Tibial nerve (tissue), 4 donors: ENCODE measurements around the gene CCDC69. TPM values are rescaled to one million over a fixed set of nuclear protein-coding genes. Genes with fewer than 3 reads are reported as not detected.
"Not testable (repeated sequence)": the region's sequence is repeated elsewhere in the genome, so short reads cannot be mapped to it uniquely, and the experiment has no call there.

Experiments used
- DNase-seq, 2 donors: peaks; one replicate each; pipeline ENCODE4 v3.0.0-alpha.2; 2019; ENCODE audit warnings: low spot score in 2 of 2
- H3K27ac ChIP-seq, 4 donors: fragments of 200-600 bp; sonication (generic) in 3 of 4; one replicate each; pipeline ENCODE4 v1.5.1; 2017 to 2019; ENCODE audit warnings: mild to moderate bottlenecking in 1 of 4
- H3K27me3 ChIP-seq, 2 donors: fragments of 200-600 bp; sonication (generic) in 1 of 2; one replicate each; pipeline versions ENCODE4 v1.5.1 to v1.6.0; 2017 to 2019
- H3K36me3 ChIP-seq, 3 donors: fragments of 200-600 bp; sonication (generic); one replicate each; pipeline ENCODE4 v1.5.1; 2018 to 2019
- H3K4me1 ChIP-seq, 4 donors: fragments of 200-600 bp; sonication (generic) in 3 of 4; one replicate each; pipeline ENCODE4 v1.5.1; 2017 to 2019
- H3K4me3 ChIP-seq, 4 donors: fragments of 200-600 bp; sonication (generic) in 3 of 4; one replicate each; pipeline ENCODE4 v1.5.1; 2017 to 2019; ENCODE audit warnings: mild to moderate bottlenecking in 1 of 4, moderate library complexity in 1 of 4
- H3K9me3 ChIP-seq, 4 donors: fragments of 200-600 bp; sonication (generic) in 3 of 4; one replicate each; pipeline ENCODE4 v1.5.1; 2017 to 2019
- EP300 ChIP-seq, 2 donors: sonication (generic); formaldehyde crosslinking; IDR thresholded peaks; one replicate each; pipeline ENCODE4 v1.6.1; 2017; ENCODE audit warnings: antibody characterized with exemption in 2 of 2, mild to moderate bottlenecking in 1 of 2
- POLR2A ChIP-seq, 2 donors: fragments of 450-650 bp; IDR thresholded peaks; one replicate each; pipeline ENCODE4 v1.6.1; 2017; ENCODE audit warnings: antibody characterized with exemption in 2 of 2, mild to moderate bottlenecking in 2 of 2, moderate library complexity in 2 of 2
- WGBS, 2 donors: methylation state at CpG; one replicate each; pipeline ENCODE4 v1.1.5; 2018; 5-methylcytosine and 5-hydroxymethylcytosine counted together
- total RNA-seq, 4 donors: library from RNA; depleted of rRNA; stranded (reverse); fragments of >200 nt; gene quantifications; one replicate each; pipeline ENCODE4 v1.1.0, GENCODE V29; 2016
- TF ChIP-seq, protein P1 (sequence below), 5 experiments: fragments of 200-600 bp in 3 of 5; fragments of 450-650 bp in 2 of 5; sonication (generic) in 3 of 5; IDR thresholded peaks; one replicate each; pipeline ENCODE4 v1.5.1; 2016 to 2019; ENCODE audit warnings: antibody characterized with exemption in 5 of 5, mild to moderate bottlenecking in 3 of 5, moderate library complexity in 2 of 5

The CCDC69 gene
- total RNA-seq, 4 donors from 2014 or later, result 95.6 to 201 (median 112) TPM

DNA sequence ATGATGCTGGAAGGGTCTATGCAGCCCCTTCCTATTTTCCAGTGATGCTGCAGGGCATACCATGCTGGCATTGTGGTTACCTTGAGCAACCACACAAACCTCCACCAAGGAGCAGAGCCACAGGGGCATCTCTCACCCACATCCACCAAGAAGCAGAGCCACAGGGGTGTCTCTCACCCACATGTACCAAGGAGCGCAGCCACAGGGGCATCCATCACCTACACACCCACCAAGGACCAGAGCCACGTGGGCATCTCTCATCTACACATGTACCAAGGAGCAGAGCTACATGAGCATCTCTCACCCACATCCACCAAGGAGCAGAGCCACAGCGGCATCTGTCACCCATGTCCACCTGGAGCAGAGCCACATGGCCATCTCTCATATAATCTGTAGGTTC, 20.3 kb upstream of the CCDC69 start:
- H3K4me3 ChIP-seq, result no peak overlapping the region
- TF ChIP-seq EP300 (IDR thresholded peaks at IDR 0.05) (no peak), POLR2A (IDR thresholded peaks at IDR 0.05) (no peak)
- TF ChIP-seq, protein P1, sequence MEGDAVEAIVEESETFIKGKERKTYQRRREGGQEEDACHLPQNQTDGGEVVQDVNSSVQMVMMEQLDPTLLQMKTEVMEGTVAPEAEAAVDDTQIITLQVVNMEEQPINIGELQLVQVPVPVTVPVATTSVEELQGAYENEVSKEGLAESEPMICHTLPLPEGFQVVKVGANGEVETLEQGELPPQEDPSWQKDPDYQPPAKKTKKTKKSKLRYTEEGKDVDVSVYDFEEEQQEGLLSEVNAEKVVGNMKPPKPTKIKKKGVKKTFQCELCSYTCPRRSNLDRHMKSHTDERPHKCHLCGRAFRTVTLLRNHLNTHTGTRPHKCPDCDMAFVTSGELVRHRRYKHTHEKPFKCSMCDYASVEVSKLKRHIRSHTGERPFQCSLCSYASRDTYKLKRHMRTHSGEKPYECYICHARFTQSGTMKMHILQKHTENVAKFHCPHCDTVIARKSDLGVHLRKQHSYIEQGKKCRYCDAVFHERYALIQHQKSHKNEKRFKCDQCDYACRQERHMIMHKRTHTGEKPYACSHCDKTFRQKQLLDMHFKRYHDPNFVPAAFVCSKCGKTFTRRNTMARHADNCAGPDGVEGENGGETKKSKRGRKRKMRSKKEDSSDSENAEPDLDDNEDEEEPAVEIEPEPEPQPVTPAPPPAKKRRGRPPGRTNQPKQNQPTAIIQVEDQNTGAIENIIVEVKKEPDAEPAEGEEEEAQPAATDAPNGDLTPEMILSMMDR (IDR thresholded peaks at IDR 0.05), result no peak
- H3K27me3 ChIP-seq, result no peaks in the 10 kb centered on the region
- no peaks in the 10 kb centered on the region for H3K36me3 ChIP-seq
- 93 to 96% methylated on average over 3 of the region's 3 CpGs for WGBS, 2 donors
- H3K4me1 ChIP-seq, result no peaks in the 10 kb centered on the region
- H3K27ac ChIP-seq, result no peak overlapping the region
- no peak for DNase-seq
- H3K9me3 ChIP-seq, result no peaks in the 10 kb centered on the region

DNA sequence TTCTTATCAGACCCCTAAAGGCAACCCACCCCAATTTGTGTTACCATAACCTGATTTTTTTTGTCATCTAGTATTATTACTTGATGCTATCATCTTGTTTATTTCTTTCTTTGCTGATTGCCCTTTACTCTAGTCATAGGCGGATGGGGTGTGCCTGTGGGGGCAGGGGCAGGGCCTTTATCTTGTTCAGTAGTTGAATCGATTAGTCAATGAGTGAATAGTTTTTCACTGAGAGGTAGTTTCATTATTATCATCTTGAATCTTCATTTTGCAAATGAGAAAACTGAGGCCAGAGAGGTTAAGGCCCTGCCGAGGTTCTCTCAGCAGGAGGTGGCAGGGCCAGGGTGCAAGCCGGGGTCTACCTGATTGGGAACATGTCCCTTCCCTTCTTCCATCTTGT, 19.7 kb upstream of the CCDC69 start:
- WGBS, 2 donors, result 92 to 93% methylated on average over 4 of the region's 4 CpGs
- TF ChIP-seq, protein P1 (IDR thresholded peaks at IDR 0.05), result no peak
- no peak for TF ChIP-seq POLR2A (IDR thresholded peaks at IDR 0.05)
- TF ChIP-seq EP300 (IDR thresholded peaks at IDR 0.05), result no peak
- Histone ChIP-seq H3K27ac (no peak overlapping the region), H3K9me3 (no peaks in the 10 kb centered on the region), H3K4me3 (no peak overlapping the region), H3K36me3 (no peaks in the 10 kb centered on the region), H3K4me1 (peaks cover 0 to 2% (median 0%) of the 10 kb centered on the region in 4 donors), H3K27me3 (peaks cover 0 to 3% of the 10 kb centered on the region in 2 donors)
- DNase-seq, result no peak

DNA sequence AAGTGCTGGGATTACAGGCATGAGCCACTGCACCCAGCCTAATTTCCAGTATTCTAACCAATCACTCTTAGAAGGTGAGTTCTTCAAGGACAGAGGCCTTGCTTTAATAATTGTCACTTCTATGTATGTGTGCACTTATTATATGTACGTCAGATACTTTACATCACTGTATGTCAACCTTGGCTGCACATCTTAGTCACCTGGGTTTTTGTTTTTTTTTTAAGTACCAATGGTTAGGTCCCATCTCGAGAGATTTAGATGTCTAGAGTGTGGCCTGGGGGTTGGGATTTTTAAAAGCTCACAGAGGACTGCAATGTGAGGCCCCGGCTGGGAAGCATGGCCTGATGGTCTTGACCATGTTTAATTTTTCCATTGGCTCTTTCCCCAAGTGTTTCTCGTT, 19.2 kb upstream of the CCDC69 start:
- H3K9me3 ChIP-seq, result no peaks in the 10 kb centered on the region
- H3K27me3 ChIP-seq, result peaks cover 0 to 4% of the 10 kb centered on the region in 2 donors
- peaks cover 0 to 6% (median 0%) of the 10 kb centered on the region in 4 donors for H3K4me1 ChIP-seq
- H3K4me3 ChIP-seq, result no peak overlapping the region
- 87 to 92% methylated on average over 4 of the region's 4 CpGs for WGBS, 2 donors
- H3K27ac ChIP-seq, result no peak overlapping the region
- no peak for DNase-seq
- no peaks in the 10 kb centered on the region for H3K36me3 ChIP-seq
- TF ChIP-seq EP300 (IDR thresholded peaks at IDR 0.05) (no peak), POLR2A (IDR thresholded peaks at IDR 0.05) (no peak)
- TF ChIP-seq, protein P1 (IDR thresholded peaks at IDR 0.05), result no peak

DNA sequence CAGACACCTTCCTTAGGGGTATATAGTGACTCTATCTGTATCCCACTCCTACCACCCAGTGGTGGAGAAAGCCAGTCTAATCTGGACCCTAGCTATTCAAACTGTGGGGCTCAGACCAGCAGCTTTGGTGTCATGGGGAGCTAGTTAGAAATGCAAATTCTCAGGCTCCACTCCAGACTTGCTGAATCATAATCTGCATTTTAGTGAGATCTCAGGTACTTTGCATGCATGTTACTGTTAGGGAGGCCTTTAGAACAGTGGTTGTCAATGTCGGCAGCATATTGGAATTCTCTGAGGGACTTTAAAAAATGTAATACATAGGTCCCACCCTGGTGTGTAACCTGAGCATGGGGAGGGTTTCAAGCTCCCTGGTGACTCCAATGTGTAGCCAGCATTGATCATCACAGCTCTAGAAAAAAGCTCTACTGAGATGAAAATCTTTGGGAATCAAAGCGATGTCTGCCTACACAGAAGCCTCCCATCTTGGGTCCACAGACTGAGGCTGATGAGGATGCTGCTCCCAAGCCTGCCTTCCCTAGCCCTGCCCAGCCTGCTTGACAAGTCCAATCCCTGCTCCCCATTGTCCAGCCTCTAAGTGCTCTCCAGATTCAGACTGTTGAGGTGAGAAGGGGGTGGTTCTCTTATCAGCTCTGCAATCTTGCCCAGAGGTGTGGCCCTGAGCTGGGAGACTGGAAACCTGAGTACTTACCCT, 17.2 kb upstream of the CCDC69 start:
- no peak for TF ChIP-seq EP300 (IDR thresholded peaks at IDR 0.05)
- TF ChIP-seq, protein P1 (IDR thresholded peaks at IDR 0.05), result no peak
- TF ChIP-seq POLR2A (IDR thresholded peaks at IDR 0.05), result no peak
- H3K9me3 ChIP-seq, result no peaks in the 10 kb centered on the region
- H3K4me1 ChIP-seq, result peaks cover 0 to 6% (median 0%) of the 10 kb centered on the region in 4 donors
- DNase-seq, result no peak
- H3K4me3 ChIP-seq, result no peak overlapping the region
- WGBS, 2 donors, result 81 to 89% methylated on average over 2 of the region's 2 CpGs
- peaks cover 0 to 4% of the 10 kb centered on the region in 2 donors for H3K27me3 ChIP-seq
- H3K27ac ChIP-seq, result no peak overlapping the region
- H3K36me3 ChIP-seq, result no peaks in the 10 kb centered on the region

DNA sequence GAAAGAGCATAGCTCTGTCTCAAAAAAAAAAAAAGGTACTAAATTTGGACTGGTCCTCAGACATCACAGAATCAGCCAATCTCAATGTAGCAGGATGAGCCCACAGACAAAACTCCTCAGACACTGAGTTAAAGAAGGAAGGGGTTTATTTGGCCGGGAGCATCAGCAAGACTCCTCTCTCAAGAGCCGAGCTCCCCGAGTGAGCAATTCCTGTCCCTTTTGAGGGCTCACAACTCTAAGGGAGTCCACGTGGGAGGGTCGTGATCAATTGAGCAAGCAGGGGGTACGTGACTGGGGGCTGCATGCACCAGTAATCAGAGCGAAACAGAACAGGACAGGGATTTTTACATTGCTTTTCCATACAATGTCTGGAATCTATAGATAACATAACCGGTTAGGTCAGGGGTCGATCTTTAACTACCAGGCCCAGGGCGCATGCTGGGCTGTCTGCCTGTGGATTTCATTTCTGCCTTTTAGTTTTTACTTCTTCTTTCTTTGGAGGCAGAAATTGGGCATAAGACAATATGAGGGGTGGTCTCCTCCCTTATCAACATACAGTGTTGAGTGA, 16.5 kb upstream of the CCDC69 start:
- H3K27me3 ChIP-seq, H3K4me3 ChIP-seq, H3K4me1 ChIP-seq, DNase-seq, H3K36me3 ChIP-seq, H3K9me3 ChIP-seq, H3K27ac ChIP-seq: not testable (repeated sequence)
- 82 to 85% methylated on average over 10 of the region's 10 CpGs for WGBS, 2 donors
